Hindlimb muscle (tissue), 1 donor: Measurements from ENCODE around the gene PKM. TPM values are rescaled to one million over a fixed set of nuclear protein-coding genes. Genes with fewer than 3 reads are reported as not detected.
"Not testable (repeated sequence)": the region's sequence is repeated elsewhere in the genome, so short reads cannot be mapped to it uniquely, and the experiment has no call there.

Experiments
- DNase-seq: peaks from one replicate; pipeline ENCODE4 v3.0.0-alpha.2; 2013
- polyA plus RNA-seq: library from polyadenylated mRNA; unstranded; fragments of 120-200 nt; gene quantifications from one replicate; pipeline ENCODE4 v1.2.1, GENCODE V29; 2013; ENCODE audit not compliant: insufficient read length

PKM gene
- polyA plus RNA-seq, 1 donor = 1,017 TPM

GRCh38 chr15:72175186-72176044, 55.6 kb downstream of the PKM start:
- no peak for DNase-seq

- no peak for DNase-seq
Measured at GRCh38 chr15:72174551-72175165, 56.3 kb downstream of the PKM start.

- DNase-seq = no peak
Measured at GRCh38 chr15:72173864-72174550, 57.0 kb downstream of the PKM start.

- DNase-seq = no peak
Measured at GRCh38 chr15:72173401-72173800, 57.6 kb downstream of the PKM start.

GRCh38 chr15:72172796-72173195, 58.2 kb downstream of the PKM start:
- no peak for DNase-seq

GRCh38 chr15:72171978-72172377, 59.0 kb downstream of the PKM start:
- not testable (repeated sequence) for DNase-seq

GRCh38 chr15:72170691-72171090, 60.3 kb downstream of the PKM start:
- no peak for DNase-seq

- DNase-seq = no peak
Measured at GRCh38 chr15:72169921-72170611, 60.9 kb downstream of the PKM start.

GRCh38 chr15:72169236-72169920, 61.6 kb downstream of the PKM start:
- no peak for DNase-seq

- no peak for DNase-seq
Measured at GRCh38 chr15:72168808-72169190, 62.2 kb downstream of the PKM start.

- no peak for DNase-seq
Measured at GRCh38 chr15:72168131-72168807, 62.7 kb downstream of the PKM start.

- no peak for DNase-seq
Measured at GRCh38 chr15:72167445-72167844, 63.5 kb downstream of the PKM start.

- DNase-seq = no peak
Measured at GRCh38 chr15:72166716-72167417, 64.1 kb downstream of the PKM start.

GRCh38 chr15:72163719-72164118, 67.3 kb downstream of the PKM start:
- no peak for DNase-seq

GRCh38 chr15:72162569-72162968, 68.4 kb downstream of the PKM start:
- no peak for DNase-seq

- peak; percentile 37 for DNase-seq
Measured at GRCh38 chr15:72161361-72162132, 69.4 kb downstream of the PKM start.

GRCh38 chr15:72160696-72161245, 70.2 kb downstream of the PKM start:
- DNase-seq = no peak

- DNase-seq = no peak
Measured at GRCh38 chr15:72156928-72157327, 74.1 kb downstream of the PKM start.

- peak; percentile 87 for DNase-seq
Measured at GRCh38 chr15:72155635-72156616, 75.1 kb downstream of the PKM start.
